ENCODE measurements around the gene UGT1A8. TPM values are rescaled to one million over a fixed set of nuclear protein-coding genes. Genes with fewer than 3 reads are reported as not detected.

The UGT1A8 gene
- total RNA-seq, 4 donors from 2014 or later, result 0.34 TPM; not detected in 3

- no peaks in the 10 kb centered on the region for H3K4me1 ChIP-seq
- WGBS, 2 donors, result 46 to 55% methylated on average over 4 of the region's 4 CpGs
- H3K36me3 ChIP-seq, result no peaks in the 10 kb centered on the region
- H3K27me3 ChIP-seq, result no peaks in the 10 kb centered on the region
- no peak overlapping the region for H3K4me3 ChIP-seq (replicated peaks in 1 of 3)
- H3K27ac ChIP-seq, result no peak overlapping the region
- no peak for DNase-seq
- H3K9me3 ChIP-seq, result no peaks in the 10 kb centered on the region
- intact Hi-C loops (cut with DNase I), result no loop called here
- no peak for TF ChIP-seq POLR2A (IDR thresholded peaks at IDR 0.05)
- TF ChIP-seq, protein P1, sequence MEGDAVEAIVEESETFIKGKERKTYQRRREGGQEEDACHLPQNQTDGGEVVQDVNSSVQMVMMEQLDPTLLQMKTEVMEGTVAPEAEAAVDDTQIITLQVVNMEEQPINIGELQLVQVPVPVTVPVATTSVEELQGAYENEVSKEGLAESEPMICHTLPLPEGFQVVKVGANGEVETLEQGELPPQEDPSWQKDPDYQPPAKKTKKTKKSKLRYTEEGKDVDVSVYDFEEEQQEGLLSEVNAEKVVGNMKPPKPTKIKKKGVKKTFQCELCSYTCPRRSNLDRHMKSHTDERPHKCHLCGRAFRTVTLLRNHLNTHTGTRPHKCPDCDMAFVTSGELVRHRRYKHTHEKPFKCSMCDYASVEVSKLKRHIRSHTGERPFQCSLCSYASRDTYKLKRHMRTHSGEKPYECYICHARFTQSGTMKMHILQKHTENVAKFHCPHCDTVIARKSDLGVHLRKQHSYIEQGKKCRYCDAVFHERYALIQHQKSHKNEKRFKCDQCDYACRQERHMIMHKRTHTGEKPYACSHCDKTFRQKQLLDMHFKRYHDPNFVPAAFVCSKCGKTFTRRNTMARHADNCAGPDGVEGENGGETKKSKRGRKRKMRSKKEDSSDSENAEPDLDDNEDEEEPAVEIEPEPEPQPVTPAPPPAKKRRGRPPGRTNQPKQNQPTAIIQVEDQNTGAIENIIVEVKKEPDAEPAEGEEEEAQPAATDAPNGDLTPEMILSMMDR (IDR thresholded peaks at IDR 0.05), result no peak
Measured at GRCh38 chr2:233674995-233675394, 57.6 kb downstream of the UGT1A8 start.

- intact Hi-C loops (cut with DNase I), result no loop called here
- TF ChIP-seq, protein P1 (IDR thresholded peaks at IDR 0.05), result no peak
- no peak for TF ChIP-seq POLR2A (IDR thresholded peaks at IDR 0.05)
- Histone ChIP-seq H3K4me3 (replicated peaks in 1 of 3) (no peak overlapping the region), H3K4me1 (no peaks in the 10 kb centered on the region), H3K36me3 (no peaks in the 10 kb centered on the region), H3K9me3 (no peaks in the 10 kb centered on the region), H3K27me3 (no peaks in the 10 kb centered on the region), H3K27ac (no peak overlapping the region)
- DNase-seq, result no peak
- 78 to 88% methylated on average over 2 of the region's 2 CpGs for WGBS, 2 donors
Measured at GRCh38 chr2:233676046-233676445, 58.6 kb downstream of the UGT1A8 start.

DNA sequence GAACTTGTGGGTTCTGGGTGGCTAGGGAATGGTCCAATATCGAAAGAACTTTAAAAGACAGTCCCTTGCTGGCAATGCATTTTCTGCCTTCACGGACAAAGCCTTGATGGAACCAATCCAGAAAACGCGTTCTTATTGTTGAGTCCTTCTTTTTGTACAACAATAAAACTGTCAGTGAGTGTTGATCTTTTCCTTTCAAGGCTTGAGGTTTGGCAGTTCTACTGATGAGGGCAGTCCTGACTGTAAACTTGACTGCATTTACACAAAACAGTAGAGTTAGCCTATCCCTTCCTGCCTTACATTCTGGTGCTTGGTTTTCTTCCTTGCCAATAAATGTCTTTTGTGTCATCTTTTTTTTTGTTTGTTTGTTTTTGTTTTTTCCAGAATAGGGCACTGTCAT, 61.8 kb downstream of the UGT1A8 start:
- H3K4me3 ChIP-seq (replicated peaks in 1 of 3), result no peak overlapping the region
- no peak for TF ChIP-seq POLR2A (IDR thresholded peaks at IDR 0.05)
- TF ChIP-seq, protein P1 (IDR thresholded peaks at IDR 0.05), result no peak
- H3K36me3 ChIP-seq, result no peaks in the 10 kb centered on the region
- no peaks in the 10 kb centered on the region for H3K27me3 ChIP-seq
- no peaks in the 10 kb centered on the region for H3K9me3 ChIP-seq
- no peak overlapping the region for H3K27ac ChIP-seq
- DNase-seq, result no peak
- H3K4me1 ChIP-seq, result no peaks in the 10 kb centered on the region
- 77 to 88% methylated on average over 4 of the region's 4 CpGs for WGBS, 2 donors
- intact Hi-C loops (cut with DNase I), result no loop called here

GRCh38 chr2:233680361-233681045, 63.1 kb downstream of the UGT1A8 start:
- no peaks in the 10 kb centered on the region for H3K9me3 ChIP-seq
- H3K4me1 ChIP-seq, result no peaks in the 10 kb centered on the region
- TF ChIP-seq POLR2A (IDR thresholded peaks at IDR 0.05), result no peak
- TF ChIP-seq, protein P1 (IDR thresholded peaks at IDR 0.05), result no peak
- intact Hi-C loops (cut with DNase I), result no loop called here
- no peak overlapping the region for H3K27ac ChIP-seq
- H3K36me3 ChIP-seq, result no peaks in the 10 kb centered on the region
- no peaks in the 10 kb centered on the region for H3K27me3 ChIP-seq
- DNase-seq, result no peak
- H3K4me3 ChIP-seq (replicated peaks in 1 of 3), result no peak overlapping the region
- 75 to 82% methylated on average over 4 of the region's 4 CpGs for WGBS, 2 donors

- Histone ChIP-seq H3K27ac (no peak within 1 kb of the TSS), H3K27me3 (no peaks in the 10 kb centered on the region), H3K4me1 (no peaks in the 10 kb centered on the region), H3K36me3 (no peaks in the 10 kb centered on the region), H3K4me3 (replicated peaks in 1 of 3) (no peak within 1 kb of the TSS), H3K9me3 (no peaks in the 10 kb centered on the region)
- no peak for TF ChIP-seq POLR2A (IDR thresholded peaks at IDR 0.05)
- TF ChIP-seq, protein P1 (IDR thresholded peaks at IDR 0.05), result no peak
- no peak for DNase-seq
- intact Hi-C loops (cut with DNase I), result no loop called here
- WGBS, 2 donors, result 80% methylated on average over 5 of the region's 5 CpGs
Measured at GRCh38 chr2:233681521-233682099, 64.2 kb downstream of the UGT1A8 start, which contains the start of gene UGT1A7. UGT1A7 (plus strand) TSS chr2:233681901; CDS start chr2:233681938, 37 bp downstream.
